Measurements from ENCODE around the gene KRTAP1-4.

The KRTAP1-4 gene

DNA sequence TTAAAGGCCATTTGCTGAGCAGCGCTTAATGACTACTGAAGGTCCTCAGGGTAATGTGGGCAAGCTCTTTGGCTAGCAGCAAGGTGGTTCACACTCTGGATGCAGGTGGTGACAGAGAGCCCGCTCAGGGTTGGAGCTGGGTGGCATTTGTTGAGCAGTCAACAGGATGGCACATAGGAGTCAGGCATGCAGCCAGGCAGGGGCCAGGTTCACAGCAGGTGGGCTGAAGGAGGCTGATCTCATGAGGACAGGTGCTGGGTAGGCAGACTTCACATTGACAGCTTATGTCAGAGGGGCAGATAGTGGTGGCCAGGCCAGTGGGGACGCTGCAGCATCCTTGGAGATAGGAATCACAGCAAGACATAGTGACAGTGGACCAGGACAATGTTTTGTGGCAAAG is 25.6 kb downstream of the KRTAP1-4 start:
- Histone ChIP-seq H3K27me3 (ENCODE audit: insufficient read depth, poor library complexity, severe bottlenecking) (peaks cover 4% of the 10 kb centered on the region), H3K4me3 (replicated peaks; ENCODE audit: insufficient read depth, low read length) (no peak overlapping the region), H3K27ac (replicated peaks) (no peak overlapping the region)
- TF ChIP-seq GABPA (IDR thresholded peaks at IDR 0.05; ENCODE audit: low read depth) = no peak
- TF ChIP-seq, protein P1, sequence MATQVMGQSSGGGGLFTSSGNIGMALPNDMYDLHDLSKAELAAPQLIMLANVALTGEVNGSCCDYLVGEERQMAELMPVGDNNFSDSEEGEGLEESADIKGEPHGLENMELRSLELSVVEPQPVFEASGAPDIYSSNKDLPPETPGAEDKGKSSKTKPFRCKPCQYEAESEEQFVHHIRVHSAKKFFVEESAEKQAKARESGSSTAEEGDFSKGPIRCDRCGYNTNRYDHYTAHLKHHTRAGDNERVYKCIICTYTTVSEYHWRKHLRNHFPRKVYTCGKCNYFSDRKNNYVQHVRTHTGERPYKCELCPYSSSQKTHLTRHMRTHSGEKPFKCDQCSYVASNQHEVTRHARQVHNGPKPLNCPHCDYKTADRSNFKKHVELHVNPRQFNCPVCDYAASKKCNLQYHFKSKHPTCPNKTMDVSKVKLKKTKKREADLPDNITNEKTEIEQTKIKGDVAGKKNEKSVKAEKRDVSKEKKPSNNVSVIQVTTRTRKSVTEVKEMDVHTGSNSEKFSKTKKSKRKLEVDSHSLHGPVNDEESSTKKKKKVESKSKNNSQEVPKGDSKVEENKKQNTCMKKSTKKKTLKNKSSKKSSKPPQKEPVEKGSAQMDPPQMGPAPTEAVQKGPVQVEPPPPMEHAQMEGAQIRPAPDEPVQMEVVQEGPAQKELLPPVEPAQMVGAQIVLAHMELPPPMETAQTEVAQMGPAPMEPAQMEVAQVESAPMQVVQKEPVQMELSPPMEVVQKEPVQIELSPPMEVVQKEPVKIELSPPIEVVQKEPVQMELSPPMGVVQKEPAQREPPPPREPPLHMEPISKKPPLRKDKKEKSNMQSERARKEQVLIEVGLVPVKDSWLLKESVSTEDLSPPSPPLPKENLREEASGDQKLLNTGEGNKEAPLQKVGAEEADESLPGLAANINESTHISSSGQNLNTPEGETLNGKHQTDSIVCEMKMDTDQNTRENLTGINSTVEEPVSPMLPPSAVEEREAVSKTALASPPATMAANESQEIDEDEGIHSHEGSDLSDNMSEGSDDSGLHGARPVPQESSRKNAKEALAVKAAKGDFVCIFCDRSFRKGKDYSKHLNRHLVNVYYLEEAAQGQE (IDR thresholded peaks at IDR 0.05; ENCODE audit: insufficient replicate concordance, low read depth) = no peak
- TF ChIP-seq POLR2AphosphoS5 (IDR thresholded peaks at IDR 0.05; ENCODE audit: low read depth) = no peak
- TF ChIP-seq, protein P2, sequence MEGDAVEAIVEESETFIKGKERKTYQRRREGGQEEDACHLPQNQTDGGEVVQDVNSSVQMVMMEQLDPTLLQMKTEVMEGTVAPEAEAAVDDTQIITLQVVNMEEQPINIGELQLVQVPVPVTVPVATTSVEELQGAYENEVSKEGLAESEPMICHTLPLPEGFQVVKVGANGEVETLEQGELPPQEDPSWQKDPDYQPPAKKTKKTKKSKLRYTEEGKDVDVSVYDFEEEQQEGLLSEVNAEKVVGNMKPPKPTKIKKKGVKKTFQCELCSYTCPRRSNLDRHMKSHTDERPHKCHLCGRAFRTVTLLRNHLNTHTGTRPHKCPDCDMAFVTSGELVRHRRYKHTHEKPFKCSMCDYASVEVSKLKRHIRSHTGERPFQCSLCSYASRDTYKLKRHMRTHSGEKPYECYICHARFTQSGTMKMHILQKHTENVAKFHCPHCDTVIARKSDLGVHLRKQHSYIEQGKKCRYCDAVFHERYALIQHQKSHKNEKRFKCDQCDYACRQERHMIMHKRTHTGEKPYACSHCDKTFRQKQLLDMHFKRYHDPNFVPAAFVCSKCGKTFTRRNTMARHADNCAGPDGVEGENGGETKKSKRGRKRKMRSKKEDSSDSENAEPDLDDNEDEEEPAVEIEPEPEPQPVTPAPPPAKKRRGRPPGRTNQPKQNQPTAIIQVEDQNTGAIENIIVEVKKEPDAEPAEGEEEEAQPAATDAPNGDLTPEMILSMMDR (IDR thresholded peaks at IDR 0.05; ENCODE audit: insufficient read depth, low read length) = no peak
- no peak for TF ChIP-seq SPI1 (IDR thresholded peaks at IDR 0.05; ENCODE audit: borderline replicate concordance, low read depth)
- DNase-seq (ENCODE audit: low read depth in 1 of 2, low spot score in 1 of 2) = no peak

DNA sequence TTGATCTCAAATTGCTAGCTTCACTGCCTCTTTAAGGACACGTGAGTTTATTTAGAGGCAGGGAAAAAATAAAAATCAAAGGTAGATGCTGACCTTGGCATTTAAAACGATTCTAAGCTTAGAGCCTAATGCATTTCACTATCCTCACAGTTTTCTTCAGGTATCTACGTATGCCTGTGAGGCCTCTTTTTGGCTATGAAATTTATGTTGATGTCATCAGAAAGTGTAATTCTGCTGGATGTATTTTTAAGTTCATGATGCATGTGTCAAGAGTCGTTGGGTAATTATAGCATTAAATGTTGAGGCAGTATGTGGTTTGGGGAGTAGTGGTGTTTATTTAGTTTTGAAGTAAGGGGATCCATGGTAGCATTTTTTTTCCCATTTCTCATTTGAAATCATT is 26.1 kb downstream of the KRTAP1-4 start:
- DNase-seq (ENCODE audit: low read depth in 1 of 2, low spot score in 1 of 2) = no peak
- peaks cover 4% of the 10 kb centered on the region for H3K27me3 ChIP-seq (ENCODE audit: insufficient read depth, poor library complexity, severe bottlenecking)
- no peak overlapping the region for H3K27ac ChIP-seq (replicated peaks)
- TF ChIP-seq GABPA (IDR thresholded peaks at IDR 0.05; ENCODE audit: low read depth) (no peak), POLR2AphosphoS5 (IDR thresholded peaks at IDR 0.05; ENCODE audit: low read depth) (no peak), SPI1 (IDR thresholded peaks at IDR 0.05; ENCODE audit: borderline replicate concordance, low read depth) (no peak)
- TF ChIP-seq, protein P1 (IDR thresholded peaks at IDR 0.05; ENCODE audit: insufficient replicate concordance, low read depth) = no peak
- TF ChIP-seq, protein P2 (IDR thresholded peaks at IDR 0.05; ENCODE audit: insufficient read depth, low read length) = no peak
- no peak overlapping the region for H3K4me3 ChIP-seq (replicated peaks; ENCODE audit: insufficient read depth, low read length)

DNA sequence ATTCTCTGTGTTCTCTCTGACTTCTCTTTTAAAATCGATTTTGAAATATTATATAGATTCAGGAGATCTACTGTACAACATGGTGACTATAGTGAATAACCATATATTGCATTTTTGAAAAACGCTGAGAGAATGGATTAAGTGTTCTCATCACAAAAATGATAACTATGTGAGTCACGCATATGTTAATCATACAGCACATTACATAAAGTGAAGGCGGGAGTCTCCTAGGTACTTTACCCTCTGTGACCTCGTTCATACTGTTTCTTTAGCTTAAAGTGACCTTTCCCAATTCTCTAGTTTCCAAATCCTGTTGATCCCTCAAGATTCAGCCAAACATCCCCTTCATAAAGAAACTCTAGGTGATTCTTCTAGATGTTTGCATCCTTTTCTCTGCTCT is 27.2 kb downstream of the KRTAP1-4 start:
- Histone ChIP-seq H3K27me3 (ENCODE audit: insufficient read depth, poor library complexity, severe bottlenecking) (peaks cover 4% of the 10 kb centered on the region), H3K27ac (replicated peaks) (no peak overlapping the region), H3K4me3 (replicated peaks; ENCODE audit: insufficient read depth, low read length) (no peak overlapping the region)
- DNase-seq (ENCODE audit: low read depth in 1 of 2, low spot score in 1 of 2) = no peak
- TF ChIP-seq SPI1 (IDR thresholded peaks at IDR 0.05; ENCODE audit: borderline replicate concordance, low read depth) (no peak), POLR2AphosphoS5 (IDR thresholded peaks at IDR 0.05; ENCODE audit: low read depth) (no peak), GABPA (IDR thresholded peaks at IDR 0.05; ENCODE audit: low read depth) (no peak)
- TF ChIP-seq, protein P2 (IDR thresholded peaks at IDR 0.05; ENCODE audit: insufficient read depth, low read length) = no peak
- TF ChIP-seq, protein P1 (IDR thresholded peaks at IDR 0.05; ENCODE audit: insufficient replicate concordance, low read depth) = no peak

Data from HL-60 (cell line).